HEK293 (cell line): ENCODE data around the gene CPXM2.

ENCODE experiments used
- CTCF ChIA-PET: fragments of 350-600 bp; formaldehyde crosslinking; extraction: SDS; loops from one replicate; lab custom pipeline; 2021; ENCODE audit warnings: antibody characterized with exemption; lab: Yijun Ruan, JAX
- POLR2A ChIA-PET: fragments of 300-600 bp; formaldehyde crosslinking; extraction: SDS; loops from one replicate; lab custom pipeline; 2020; ENCODE audit warnings: antibody characterized with exemption, inconsistent platforms; lab: Yijun Ruan, JAX
- H3K27ac ChIP-seq: fragments of 200-500 bp; sonication (Bioruptor generic); 2 replicates; pipeline ENCODE4 v1.5.1; 2014; ENCODE audit warnings: low read depth, low read length, control low read depth, inconsistent platforms; ENCODE audit errors: extremely low read depth
- H3K36me3 ChIP-seq, 2 experiments: fragments of 200-500 bp in 1 of 2; sonication (Bioruptor generic) in 1 of 2; 1 replicate in 1 of 2; 2 replicates in 1 of 2; pipeline ENCODE4 v1.5.1; 2014 to 2017; ENCODE audit warnings: inconsistent platforms in 2 of 2, low read length in 2 of 2; ENCODE audit not compliant: control insufficient read depth in 2 of 2, insufficient read depth in 1 of 2
- H3K4me1 ChIP-seq: fragments of 200-500 bp; sonication (Bioruptor generic); 2 replicates; pipeline ENCODE4 v1.5.1; 2014; ENCODE audit warnings: mild to moderate bottlenecking, low read length, inconsistent platforms; ENCODE audit not compliant: control insufficient read depth, insufficient read depth
- H3K4me3 ChIP-seq: 2 replicates; pipeline ENCODE4 v1.5.1; 2011; ENCODE audit warnings: low read depth, mild to moderate bottlenecking, control low read depth, low read length, moderate library complexity
- H3K9me3 ChIP-seq: fragments of 200-500 bp; sonication (Bioruptor generic); 2 replicates; pipeline ENCODE4 v1.5.1; 2014; ENCODE audit warnings: low read depth, low read length, inconsistent platforms; ENCODE audit not compliant: control insufficient read depth, insufficient read depth
- BCL11A ChIP-seq: fragments of 450-650 bp; formaldehyde crosslinking; IDR thresholded peaks from 2 replicates; pipeline ENCODE4 v1.5.1; 2016; ENCODE audit warnings: low read depth, missing biosample characterization, missing genetic modification characterization
- IKZF3 ChIP-seq: fragments of 450-650 bp; IDR thresholded peaks from 2 replicates; pipeline ENCODE4 v1.5.0; 2018; ENCODE audit warnings: missing biosample characterization, mild to moderate bottlenecking, missing genetic modification characterization, moderate library complexity
- KLF10 ChIP-seq: fragments of 450-650 bp; IDR thresholded peaks from 2 replicates; pipeline ENCODE4 v1.5.1; 2018; ENCODE audit warnings: missing biosample characterization, mild to moderate bottlenecking, missing genetic modification characterization
- KLF7 ChIP-seq: fragments of 450-650 bp; formaldehyde crosslinking; IDR thresholded peaks from 2 replicates; pipeline ENCODE4 v1.5.1; 2016; ENCODE audit warnings: missing biosample characterization, missing genetic modification characterization, borderline replicate concordance
- SCRT2 ChIP-seq: fragments of 450-650 bp; formaldehyde crosslinking; IDR thresholded peaks from 2 replicates; pipeline ENCODE4 v1.5.1; 2016; ENCODE audit warnings: missing biosample characterization, missing genetic modification characterization
- ZBTB1 ChIP-seq: fragments of 450-650 bp; formaldehyde crosslinking; IDR thresholded peaks from 2 replicates; pipeline ENCODE4 v1.5.1; 2016; ENCODE audit warnings: missing biosample characterization, missing genetic modification characterization
- ZFP3 ChIP-seq: fragments of 450-650 bp; formaldehyde crosslinking; IDR thresholded peaks from 2 replicates; pipeline ENCODE4 v1.5.1; 2016; ENCODE audit warnings: low read depth, missing biosample characterization, missing genetic modification characterization
- ZNF16 ChIP-seq: fragments of 450-650 bp; formaldehyde crosslinking; IDR thresholded peaks from 2 replicates; pipeline ENCODE4 v1.5.1; 2016; ENCODE audit warnings: low read depth, missing biosample characterization, missing genetic modification characterization
- ZNF184 ChIP-seq: fragments of 450-650 bp; IDR thresholded peaks from 2 replicates; pipeline ENCODE4 v1.5.1; 2018; ENCODE audit warnings: missing biosample characterization, mild to moderate bottlenecking, missing genetic modification characterization
- ZNF214 ChIP-seq: fragments of 450-650 bp; formaldehyde crosslinking; IDR thresholded peaks from 2 replicates; pipeline ENCODE4 v1.5.1; 2017; ENCODE audit warnings: missing biosample characterization, mild to moderate bottlenecking, missing genetic modification characterization, borderline replicate concordance
- ZNF433 ChIP-seq: fragments of 450-650 bp; formaldehyde crosslinking; IDR thresholded peaks from 2 replicates; pipeline ENCODE4 v1.5.1; 2016; ENCODE audit warnings: missing biosample characterization, missing genetic modification characterization, low read depth
- ZNF548 ChIP-seq: fragments of 450-650 bp; formaldehyde crosslinking; IDR thresholded peaks from 2 replicates; pipeline ENCODE4 v1.5.1; 2016; ENCODE audit warnings: missing biosample characterization, missing genetic modification characterization
- ZNF558 ChIP-seq: fragments of 450-650 bp; formaldehyde crosslinking; IDR thresholded peaks from 2 replicates; pipeline ENCODE4 v1.5.1; 2016; ENCODE audit warnings: missing biosample characterization, missing genetic modification characterization
- ZSCAN30 ChIP-seq: fragments of 450-650 bp; IDR thresholded peaks from 2 replicates; pipeline ENCODE4 v1.5.1; 2018; ENCODE audit warnings: missing biosample characterization, mild to moderate bottlenecking, missing genetic modification characterization, moderate library complexity
- TF ChIP-seq, protein P1 (sequence below): fragments of 450-650 bp; formaldehyde crosslinking; IDR thresholded peaks from 2 replicates; pipeline ENCODE4 v1.5.1; 2016; ENCODE audit warnings: missing biosample characterization, missing genetic modification characterization
- TF ChIP-seq, protein P2 (sequence below): fragments of 450-650 bp; formaldehyde crosslinking; IDR thresholded peaks from 2 replicates; pipeline ENCODE4 v1.5.1; 2016; ENCODE audit warnings: missing biosample characterization, missing genetic modification characterization
- TF ChIP-seq, protein P3 (sequence below): fragments of 450-650 bp; formaldehyde crosslinking; IDR thresholded peaks from 2 replicates; pipeline ENCODE4 v1.5.1; 2017; ENCODE audit warnings: missing biosample characterization, missing genetic modification characterization
- TF ChIP-seq, protein P4 (sequence below): fragments of 450-650 bp; formaldehyde crosslinking; IDR thresholded peaks from 2 replicates; pipeline ENCODE4 v1.5.1; 2016; ENCODE audit warnings: missing biosample characterization, missing genetic modification characterization, borderline replicate concordance
- TF ChIP-seq, protein P5 (sequence below): fragments of 450-650 bp; formaldehyde crosslinking; IDR thresholded peaks from 2 replicates; pipeline ENCODE4 v1.5.1; 2016; ENCODE audit warnings: missing biosample characterization, missing genetic modification characterization

Gene CPXM2

DNA sequence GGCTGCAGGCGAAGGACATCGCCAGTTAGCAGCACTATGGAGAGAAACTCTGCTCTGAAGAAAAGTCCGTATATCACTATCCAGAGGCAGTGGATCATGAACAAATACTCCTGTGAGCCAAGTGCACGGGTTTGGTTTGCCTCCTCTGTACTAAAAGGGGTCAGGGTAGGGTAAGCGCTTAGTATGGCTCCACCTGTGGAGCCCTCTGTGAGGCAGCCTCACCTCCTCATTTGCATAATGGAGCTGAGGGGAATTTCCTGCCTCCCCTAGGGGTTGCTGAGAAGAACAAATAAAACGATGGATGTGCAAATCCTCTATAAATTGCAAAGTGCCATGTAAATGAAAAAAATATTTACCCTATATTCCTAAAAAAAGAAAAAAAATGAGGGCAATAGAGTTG is 162.1 kb downstream of the CPXM2 start:
- POLR2A ChIA-PET: no interaction called here
- Histone ChIP-seq H3K4me1 (no peaks in the 10 kb centered on the region), H3K27ac (no peak overlapping the region), H3K36me3 (no peaks in the 10 kb centered on the region), H3K9me3 (no peaks in the 10 kb centered on the region), H3K4me3 (no peak overlapping the region)
- CTCF ChIA-PET: no interaction called here
- TF ChIP-seq, protein P1, sequence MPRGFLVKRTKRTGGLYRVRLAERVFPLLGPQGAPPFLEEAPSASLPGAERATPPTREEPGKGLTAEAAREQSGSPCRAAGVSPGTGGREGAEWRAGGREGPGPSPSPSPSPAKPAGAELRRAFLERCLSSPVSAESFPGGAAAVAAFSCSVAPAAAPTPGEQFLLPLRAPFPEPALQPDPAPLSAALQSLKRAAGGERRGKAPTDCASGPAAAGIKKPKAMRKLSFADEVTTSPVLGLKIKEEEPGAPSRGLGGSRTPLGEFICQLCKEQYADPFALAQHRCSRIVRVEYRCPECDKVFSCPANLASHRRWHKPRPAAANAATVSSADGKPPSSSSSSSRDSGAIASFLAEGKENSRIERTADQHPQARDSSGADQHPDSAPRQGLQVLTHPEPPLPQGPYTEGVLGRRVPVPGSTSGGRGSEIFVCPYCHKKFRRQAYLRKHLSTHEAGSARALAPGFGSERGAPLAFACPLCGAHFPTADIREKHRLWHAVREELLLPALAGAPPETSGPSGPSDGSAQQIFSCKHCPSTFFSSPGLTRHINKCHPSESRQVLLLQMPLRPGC (tag by site-specific recombination): no peak
- TF ChIP-seq ZNF184 (tag by site-specific recombination) (no peak), BCL11A (tag by site-specific recombination) (no peak), ZFP3 (tag by site-specific recombination) (no peak), SCRT2 (tag by site-specific recombination) (no peak), ZSCAN30 (tag by site-specific recombination) (no peak), IKZF3 (tag by site-specific recombination) (no peak), KLF10 (tag by site-specific recombination) (no peak), KLF7 (tag by site-specific recombination) (no peak), ZNF214 (tag by site-specific recombination) (no peak), ZNF433 (tag by site-specific recombination) (no peak), ZNF558 (tag by site-specific recombination) (no peak), ZBTB1 (tag by site-specific recombination) (no peak), ZNF548 (no peak), ZNF16 (tag by site-specific recombination) (no peak)
- TF ChIP-seq, protein P2, sequence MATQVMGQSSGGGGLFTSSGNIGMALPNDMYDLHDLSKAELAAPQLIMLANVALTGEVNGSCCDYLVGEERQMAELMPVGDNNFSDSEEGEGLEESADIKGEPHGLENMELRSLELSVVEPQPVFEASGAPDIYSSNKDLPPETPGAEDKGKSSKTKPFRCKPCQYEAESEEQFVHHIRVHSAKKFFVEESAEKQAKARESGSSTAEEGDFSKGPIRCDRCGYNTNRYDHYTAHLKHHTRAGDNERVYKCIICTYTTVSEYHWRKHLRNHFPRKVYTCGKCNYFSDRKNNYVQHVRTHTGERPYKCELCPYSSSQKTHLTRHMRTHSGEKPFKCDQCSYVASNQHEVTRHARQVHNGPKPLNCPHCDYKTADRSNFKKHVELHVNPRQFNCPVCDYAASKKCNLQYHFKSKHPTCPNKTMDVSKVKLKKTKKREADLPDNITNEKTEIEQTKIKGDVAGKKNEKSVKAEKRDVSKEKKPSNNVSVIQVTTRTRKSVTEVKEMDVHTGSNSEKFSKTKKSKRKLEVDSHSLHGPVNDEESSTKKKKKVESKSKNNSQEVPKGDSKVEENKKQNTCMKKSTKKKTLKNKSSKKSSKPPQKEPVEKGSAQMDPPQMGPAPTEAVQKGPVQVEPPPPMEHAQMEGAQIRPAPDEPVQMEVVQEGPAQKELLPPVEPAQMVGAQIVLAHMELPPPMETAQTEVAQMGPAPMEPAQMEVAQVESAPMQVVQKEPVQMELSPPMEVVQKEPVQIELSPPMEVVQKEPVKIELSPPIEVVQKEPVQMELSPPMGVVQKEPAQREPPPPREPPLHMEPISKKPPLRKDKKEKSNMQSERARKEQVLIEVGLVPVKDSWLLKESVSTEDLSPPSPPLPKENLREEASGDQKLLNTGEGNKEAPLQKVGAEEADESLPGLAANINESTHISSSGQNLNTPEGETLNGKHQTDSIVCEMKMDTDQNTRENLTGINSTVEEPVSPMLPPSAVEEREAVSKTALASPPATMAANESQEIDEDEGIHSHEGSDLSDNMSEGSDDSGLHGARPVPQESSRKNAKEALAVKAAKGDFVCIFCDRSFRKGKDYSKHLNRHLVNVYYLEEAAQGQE: no peak
- TF ChIP-seq, protein P3, sequence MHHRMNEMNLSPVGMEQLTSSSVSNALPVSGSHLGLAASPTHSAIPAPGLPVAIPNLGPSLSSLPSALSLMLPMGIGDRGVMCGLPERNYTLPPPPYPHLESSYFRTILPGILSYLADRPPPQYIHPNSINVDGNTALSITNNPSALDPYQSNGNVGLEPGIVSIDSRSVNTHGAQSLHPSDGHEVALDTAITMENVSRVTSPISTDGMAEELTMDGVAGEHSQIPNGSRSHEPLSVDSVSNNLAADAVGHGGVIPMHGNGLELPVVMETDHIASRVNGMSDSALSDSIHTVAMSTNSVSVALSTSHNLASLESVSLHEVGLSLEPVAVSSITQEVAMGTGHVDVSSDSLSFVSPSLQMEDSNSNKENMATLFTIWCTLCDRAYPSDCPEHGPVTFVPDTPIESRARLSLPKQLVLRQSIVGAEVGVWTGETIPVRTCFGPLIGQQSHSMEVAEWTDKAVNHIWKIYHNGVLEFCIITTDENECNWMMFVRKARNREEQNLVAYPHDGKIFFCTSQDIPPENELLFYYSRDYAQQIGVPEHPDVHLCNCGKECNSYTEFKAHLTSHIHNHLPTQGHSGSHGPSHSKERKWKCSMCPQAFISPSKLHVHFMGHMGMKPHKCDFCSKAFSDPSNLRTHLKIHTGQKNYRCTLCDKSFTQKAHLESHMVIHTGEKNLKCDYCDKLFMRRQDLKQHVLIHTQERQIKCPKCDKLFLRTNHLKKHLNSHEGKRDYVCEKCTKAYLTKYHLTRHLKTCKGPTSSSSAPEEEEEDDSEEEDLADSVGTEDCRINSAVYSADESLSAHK (tag by site-specific recombination): no peak
- TF ChIP-seq, protein P4, sequence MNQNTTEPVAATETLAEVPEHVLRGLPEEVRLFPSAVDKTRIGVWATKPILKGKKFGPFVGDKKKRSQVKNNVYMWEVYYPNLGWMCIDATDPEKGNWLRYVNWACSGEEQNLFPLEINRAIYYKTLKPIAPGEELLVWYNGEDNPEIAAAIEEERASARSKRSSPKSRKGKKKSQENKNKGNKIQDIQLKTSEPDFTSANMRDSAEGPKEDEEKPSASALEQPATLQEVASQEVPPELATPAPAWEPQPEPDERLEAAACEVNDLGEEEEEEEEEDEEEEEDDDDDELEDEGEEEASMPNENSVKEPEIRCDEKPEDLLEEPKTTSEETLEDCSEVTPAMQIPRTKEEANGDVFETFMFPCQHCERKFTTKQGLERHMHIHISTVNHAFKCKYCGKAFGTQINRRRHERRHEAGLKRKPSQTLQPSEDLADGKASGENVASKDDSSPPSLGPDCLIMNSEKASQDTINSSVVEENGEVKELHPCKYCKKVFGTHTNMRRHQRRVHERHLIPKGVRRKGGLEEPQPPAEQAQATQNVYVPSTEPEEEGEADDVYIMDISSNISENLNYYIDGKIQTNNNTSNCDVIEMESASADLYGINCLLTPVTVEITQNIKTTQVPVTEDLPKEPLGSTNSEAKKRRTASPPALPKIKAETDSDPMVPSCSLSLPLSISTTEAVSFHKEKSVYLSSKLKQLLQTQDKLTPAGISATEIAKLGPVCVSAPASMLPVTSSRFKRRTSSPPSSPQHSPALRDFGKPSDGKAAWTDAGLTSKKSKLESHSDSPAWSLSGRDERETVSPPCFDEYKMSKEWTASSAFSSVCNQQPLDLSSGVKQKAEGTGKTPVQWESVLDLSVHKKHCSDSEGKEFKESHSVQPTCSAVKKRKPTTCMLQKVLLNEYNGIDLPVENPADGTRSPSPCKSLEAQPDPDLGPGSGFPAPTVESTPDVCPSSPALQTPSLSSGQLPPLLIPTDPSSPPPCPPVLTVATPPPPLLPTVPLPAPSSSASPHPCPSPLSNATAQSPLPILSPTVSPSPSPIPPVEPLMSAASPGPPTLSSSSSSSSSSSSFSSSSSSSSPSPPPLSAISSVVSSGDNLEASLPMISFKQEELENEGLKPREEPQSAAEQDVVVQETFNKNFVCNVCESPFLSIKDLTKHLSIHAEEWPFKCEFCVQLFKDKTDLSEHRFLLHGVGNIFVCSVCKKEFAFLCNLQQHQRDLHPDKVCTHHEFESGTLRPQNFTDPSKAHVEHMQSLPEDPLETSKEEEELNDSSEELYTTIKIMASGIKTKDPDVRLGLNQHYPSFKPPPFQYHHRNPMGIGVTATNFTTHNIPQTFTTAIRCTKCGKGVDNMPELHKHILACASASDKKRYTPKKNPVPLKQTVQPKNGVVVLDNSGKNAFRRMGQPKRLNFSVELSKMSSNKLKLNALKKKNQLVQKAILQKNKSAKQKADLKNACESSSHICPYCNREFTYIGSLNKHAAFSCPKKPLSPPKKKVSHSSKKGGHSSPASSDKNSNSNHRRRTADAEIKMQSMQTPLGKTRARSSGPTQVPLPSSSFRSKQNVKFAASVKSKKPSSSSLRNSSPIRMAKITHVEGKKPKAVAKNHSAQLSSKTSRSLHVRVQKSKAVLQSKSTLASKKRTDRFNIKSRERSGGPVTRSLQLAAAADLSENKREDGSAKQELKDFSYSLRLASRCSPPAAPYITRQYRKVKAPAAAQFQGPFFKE (tag by site-specific recombination): no peak
- TF ChIP-seq, protein P5, sequence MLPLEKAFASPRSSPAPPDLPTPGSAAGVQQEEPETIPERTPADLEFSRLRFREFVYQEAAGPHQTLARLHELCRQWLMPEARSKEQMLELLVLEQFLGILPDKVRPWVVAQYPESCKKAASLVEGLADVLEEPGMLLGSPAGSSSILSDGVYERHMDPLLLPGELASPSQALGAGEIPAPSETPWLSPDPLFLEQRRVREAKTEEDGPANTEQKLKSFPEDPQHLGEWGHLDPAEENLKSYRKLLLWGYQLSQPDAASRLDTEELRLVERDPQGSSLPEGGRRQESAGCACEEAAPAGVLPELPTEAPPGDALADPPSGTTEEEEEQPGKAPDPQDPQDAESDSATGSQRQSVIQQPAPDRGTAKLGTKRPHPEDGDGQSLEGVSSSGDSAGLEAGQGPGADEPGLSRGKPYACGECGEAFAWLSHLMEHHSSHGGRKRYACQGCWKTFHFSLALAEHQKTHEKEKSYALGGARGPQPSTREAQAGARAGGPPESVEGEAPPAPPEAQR: no peak
